COLO668 (cell line): Measurements from ENCODE around the gene CRAMP1.

ENCODE experiments used
- DNase-seq: peaks from one replicate; lab custom pipeline; 2025; ENCODE audit not compliant: unreplicated experiment; lab: John Stamatoyannopoulos, UW

Gene CRAMP1

DNA sequence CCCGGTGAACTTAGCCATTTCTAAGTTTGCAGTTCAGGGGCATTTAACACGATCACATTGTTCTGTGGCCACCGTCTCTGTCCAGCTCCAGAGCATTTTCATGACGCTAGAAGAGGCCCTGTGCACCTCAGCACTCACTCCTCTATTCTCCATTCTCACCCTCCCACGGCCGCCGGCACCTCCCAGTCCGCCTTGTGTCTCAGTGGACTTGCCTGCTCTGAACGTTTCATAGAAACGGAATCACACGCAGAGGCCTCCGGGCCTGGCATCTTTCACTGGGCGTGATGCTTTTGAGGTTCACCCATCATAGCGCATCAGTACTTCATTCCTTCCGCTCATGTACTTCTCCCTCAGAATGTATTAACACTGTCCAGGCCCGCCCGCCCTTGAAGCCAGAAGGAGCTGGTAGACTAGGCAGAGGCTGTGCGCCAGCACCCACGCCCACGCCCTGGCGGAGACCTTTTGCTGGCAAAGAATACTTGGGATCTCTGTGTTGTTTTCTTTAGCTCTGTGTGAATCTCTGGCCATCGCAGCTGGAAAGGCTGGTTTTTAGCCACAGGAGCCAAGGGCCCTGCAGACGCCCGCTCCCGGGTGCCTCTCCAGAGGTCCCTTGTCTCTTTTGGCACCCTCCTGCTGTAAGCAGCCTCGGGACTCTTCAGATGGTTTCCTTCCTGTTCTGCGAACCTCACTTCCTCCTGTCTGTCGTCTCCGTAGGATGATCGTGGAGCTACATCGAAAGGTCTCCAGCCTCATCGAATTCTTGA, 42.5 kb downstream of the CRAMP1 start:
- no peak for DNase-seq

DNA sequence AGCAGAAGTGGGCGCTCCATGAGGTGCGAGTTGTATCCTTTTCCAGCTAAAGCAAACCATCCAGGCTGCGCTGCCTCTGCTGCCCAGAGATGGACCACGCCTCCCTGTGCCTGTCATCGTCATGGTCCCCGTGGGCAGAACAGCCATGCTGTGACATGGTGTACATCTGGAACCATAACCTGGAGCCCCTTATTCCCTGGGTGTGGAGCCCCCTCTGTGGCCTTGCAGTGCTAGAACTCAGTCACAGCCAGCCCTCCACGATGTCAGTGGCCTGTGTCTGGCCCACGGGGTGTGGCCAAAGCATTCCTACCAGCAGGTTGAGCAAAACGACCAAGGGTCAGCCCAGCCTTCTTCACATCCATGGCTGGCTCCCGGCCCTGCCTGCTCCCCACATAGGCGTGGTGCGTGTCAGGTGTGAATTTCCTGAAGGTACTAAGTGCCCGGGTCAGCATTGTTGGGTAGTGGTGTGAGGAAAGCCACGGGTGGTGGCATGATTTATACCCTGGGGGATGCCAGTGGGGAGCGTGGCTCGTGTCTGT, 43.2 kb downstream of the CRAMP1 start:
- no peak for DNase-seq

DNA sequence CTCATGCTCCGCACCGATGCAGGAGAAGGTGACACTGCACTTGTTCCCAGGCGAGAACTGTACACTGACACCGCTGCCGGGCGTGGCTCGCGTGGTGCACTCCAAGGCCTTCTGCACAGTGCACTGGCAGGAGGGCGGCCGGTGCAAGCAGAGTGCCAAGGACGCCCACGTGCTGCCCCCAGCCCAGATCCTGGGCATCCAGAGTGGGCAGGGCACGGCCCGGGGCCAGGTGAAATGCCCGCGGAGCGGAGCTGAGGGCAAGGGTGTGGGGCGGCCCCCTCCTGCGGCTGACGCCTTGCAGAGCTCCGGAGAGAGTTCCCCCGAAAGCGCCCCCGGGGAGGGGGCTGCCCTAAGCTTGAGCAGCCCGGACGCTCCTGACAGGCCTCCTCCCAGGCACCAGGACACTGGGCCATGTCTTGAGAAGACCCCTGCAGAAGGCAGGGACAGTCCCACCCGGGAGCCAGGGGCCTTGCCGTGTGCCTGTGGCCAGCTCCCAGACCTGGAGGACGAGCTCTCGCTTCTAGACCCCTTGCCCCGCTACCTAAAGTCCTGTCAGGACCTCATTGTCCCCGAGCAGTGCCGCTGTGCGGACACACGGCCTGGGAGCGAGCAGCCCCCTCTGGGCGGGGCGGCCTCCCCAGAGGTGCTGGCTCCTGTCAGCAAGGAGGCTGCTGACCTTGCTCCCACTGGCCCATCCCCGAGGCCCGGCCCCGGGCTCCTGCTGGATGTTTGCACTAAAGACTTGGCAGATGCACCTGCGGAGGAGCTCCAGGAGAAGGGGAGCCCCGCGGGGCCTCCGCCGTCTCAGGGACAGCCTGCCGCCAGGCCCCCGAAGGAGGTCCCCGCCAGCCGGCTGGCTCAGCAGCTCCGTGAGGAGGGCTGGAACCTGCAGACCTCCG, 44.0 kb downstream of the CRAMP1 start:
- no peak for DNase-seq

DNA sequence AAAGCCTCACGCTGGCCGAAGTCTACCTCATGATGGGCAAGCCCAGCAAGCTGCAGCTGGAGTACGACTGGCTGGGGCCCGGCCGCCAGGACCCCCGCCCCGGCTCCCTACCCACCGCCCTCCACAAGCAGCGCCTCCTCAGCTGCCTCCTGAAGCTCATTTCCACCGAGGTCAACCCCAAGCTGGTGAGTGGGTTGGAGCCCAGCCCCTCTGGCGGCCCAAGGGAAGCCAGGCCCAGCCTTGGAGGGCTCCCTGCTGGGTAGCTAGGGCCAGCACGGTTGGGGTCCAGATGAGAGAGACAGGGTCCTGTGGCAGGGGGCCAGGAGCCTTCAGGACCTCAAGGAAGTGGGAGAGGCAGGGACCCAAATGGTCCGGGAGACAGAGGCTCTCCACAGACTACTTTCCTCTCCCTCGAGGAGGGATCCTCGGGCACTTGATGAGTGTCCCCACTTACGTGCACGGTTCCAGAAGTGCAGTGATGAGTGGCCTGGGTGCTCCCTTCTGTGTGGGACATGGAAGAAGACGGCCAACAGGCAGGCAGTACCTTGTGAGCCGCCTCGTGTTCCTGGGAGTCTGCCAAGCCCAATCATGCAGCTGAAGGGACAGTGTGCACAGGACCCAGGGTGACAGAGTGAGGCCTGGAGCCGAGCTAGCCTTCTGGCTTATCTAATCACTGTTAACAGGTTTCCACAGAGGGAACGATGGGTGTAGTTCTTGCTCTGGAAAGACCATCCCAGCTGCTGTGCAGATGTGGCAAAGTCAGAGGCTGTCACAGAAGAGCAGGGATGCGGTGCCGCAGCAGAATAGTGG, 44.9 kb downstream of the CRAMP1 start:
- DNase-seq: no peak

DNA sequence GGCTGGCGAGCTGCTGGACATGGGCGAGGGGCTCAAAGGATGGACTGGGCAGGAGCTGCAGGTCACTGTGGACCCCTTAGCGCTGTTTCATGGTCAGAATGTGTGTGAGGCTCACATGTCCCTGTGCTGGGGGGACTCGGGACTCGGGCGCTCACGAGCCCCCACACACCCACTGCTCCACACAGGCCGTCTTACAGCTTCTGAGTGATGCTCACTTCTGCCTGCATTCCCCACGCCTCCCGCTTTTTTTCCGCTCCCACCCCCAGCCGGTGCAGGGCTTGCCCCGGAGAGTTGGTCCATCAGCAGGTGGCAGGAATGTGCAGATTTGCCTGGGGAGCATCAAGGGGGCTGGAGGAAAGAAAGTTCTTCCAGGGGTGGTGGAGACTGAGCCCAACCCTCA, 45.7 kb downstream of the CRAMP1 start:
- DNase-seq: no peak

DNA sequence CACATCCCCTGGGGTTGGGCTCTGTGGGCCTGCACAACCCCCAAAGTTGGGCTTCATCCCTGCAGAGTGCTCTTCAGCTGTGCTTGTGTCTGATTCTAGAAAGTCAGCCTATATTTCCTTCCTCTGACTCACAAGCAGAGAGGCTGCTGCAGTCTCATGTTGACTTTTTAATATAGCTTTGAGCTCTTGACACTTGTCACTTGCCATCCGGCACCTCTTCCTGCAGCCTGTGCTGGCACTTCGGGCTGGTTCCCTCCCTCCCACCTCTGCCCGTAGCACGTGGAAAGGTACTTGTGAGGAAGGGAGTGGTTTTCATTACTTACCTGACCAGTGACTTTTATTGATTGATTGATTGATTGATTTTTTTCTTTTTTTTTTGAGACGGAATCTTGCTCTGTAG, 46.9 kb downstream of the CRAMP1 start:
- DNase-seq: no peak

DNA sequence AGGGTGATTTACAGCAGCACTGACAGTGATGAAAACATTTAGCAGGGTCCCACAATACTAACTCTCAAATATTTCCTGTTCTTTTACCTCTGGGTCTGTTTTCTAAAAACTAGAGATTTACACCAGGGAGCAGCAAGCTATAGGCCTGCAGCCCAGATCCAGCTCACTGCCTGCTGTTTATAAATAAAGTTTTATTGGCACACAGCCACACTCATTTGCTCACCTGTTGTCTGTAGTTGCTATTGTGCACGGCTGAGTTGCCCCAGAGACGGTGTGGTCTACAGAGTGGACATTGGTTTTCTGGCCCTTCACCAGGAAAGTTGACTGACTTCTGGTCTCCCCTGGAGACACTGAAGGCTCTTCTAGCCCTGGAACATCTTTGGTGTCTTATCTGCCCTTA, 49.7 kb downstream of the CRAMP1 start:
- no peak for DNase-seq

DNA sequence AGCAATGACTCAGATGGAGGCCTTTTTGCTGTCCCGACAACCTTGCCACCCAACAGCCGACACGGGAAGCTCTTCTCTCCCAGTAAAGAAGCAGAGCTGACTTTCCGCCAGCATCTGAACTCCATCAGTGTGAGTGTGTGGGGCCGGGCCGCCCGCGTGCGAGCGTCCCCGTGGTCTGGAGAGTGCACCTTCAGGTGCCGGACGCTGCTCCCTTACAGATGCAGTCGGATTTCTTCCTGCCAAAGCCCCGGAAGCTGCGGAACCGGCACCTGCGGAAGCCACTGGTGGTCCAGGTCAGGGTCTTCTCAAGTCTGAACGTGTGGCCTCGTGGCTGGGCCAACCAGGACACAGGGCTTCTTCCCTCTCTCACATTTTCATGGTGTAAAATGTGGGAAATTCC, 50.4 kb downstream of the CRAMP1 start:
- no peak for DNase-seq

DNA sequence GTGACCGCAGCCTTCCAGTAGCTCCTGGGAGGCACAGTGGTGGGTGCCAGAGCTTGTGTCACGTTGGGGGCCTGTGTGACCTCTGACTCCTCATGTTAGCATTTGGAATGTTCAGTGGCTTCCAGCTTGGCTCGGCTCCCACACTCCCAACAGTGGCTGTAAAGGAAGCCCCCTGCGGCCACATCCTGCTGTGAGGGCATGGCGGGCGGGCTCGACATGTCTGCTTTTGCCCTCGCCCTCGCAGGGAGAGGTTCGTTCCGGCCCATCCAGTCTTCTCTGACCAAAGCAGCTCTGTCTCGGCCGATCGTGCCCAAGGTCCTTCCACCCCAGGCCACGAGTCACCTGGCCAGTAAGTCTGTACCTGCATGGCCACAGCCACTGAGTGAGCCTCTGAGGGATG, 53.7 kb downstream of the CRAMP1 start:
- no peak for DNase-seq

DNA sequence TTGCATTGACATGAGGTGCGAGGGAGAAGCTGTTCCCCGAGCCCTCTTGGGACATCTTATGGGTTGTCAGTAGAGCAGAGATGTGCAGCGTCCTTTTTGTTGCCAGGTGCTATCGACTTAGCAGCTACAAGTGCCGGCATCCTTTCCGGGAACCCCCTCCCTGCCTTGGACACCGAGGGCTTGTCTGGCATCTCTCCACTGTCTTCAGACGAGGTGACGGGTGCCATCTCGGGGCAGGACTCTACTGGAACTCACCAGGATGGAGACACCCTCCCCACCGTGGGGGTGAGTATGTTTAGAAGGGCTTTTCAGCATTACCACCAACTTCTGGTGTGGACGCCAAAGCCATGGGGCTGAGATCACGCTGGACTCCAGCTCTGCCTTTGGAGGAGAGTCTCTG, 54.2 kb downstream of the CRAMP1 start:
- DNase-seq: no peak

DNA sequence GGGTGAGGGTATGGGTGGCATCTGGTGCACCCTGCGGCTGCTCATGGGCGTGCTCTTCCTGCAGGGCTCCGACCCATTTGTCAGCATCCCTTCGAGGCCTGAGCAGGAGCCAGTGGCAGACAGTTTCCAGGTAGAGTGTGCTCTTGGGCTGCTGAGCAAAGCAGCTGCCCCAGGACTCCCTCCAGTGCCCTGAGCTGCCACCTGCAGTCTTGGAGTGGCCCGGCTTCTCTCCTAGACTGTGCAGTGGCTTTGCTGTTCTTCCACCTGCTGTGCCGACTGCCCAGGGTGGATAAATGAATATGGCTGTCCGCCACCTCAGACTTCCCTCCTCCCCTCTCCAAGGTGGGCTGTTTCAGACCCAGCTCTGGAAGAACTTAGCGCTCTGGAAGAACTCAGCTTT, 55.1 kb downstream of the CRAMP1 start:
- DNase-seq: no peak

DNA sequence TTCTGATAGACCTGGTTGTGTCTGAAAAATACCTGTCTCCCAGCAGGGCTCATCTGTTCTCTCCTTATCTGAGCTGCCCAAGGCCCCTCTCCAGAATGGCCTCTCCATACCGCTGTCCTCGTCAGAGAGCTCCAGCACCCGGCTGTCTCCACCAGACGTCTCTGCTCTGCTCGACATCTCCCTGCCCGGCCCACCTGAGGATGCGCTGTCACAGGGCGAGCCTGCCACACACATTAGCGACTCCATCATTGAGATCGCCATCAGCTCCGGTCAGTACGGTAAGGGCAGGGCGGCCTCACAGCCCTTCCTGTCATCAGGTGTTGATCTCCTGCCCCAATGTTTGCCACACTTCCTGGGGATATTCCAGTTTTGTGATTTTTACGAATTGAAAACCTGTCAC, 55.8 kb downstream of the CRAMP1 start:
- no peak for DNase-seq

DNA sequence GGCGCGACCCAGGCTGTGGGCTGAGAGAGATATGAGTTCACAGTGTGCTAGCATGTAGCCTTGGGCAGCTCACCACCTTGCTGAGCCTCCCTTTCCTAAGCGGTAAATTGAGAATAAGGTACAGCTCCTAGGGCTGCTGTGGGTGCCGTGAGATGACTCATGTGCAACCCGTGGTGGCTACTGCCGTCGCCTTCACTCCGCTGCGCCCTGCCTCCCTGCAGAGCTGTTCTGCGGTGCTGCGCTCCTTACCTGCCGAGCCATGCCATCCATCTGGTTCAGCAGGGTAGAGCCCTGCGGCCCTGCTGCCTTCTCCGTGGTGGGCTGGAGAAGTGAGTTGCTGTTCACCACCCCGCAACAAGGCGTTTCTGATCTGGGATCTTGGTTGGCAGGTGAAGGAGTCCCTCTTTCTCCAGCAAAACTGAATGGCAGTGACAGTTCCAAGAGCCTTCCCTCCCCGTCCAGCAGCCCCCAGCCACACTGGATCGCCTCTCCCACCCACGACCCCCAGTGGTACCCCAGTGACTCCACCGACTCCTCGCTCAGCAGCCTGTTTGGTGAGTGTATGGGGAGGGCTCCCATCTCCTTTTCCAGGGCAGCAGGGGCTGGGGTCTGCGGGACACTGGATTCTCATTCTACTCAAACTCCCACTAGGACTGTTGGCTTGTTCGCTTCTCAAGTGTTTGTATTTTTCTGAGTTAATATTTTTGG, 56.6 kb downstream of the CRAMP1 start:
- no peak for DNase-seq

DNA sequence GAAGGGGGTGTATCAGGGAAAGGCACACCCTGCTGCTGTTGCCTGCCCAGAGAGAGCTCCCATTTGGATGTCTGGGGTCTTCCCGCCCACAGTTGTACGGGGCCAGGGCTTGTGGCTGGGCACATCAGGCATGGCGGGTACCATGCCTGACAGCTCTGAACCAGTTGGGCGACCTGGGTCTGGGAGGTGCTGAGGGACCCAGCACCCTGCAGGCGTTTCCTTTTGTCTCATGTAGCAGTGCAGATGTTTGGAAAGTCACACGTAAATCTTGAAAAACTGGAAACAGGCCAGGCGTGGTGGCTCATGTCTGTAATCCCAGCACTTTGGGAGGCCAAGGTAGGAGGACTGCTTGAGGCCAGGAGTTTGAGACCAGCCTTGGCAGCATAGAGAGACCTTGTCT, 57.5 kb downstream of the CRAMP1 start:
- DNase-seq: no peak

DNA sequence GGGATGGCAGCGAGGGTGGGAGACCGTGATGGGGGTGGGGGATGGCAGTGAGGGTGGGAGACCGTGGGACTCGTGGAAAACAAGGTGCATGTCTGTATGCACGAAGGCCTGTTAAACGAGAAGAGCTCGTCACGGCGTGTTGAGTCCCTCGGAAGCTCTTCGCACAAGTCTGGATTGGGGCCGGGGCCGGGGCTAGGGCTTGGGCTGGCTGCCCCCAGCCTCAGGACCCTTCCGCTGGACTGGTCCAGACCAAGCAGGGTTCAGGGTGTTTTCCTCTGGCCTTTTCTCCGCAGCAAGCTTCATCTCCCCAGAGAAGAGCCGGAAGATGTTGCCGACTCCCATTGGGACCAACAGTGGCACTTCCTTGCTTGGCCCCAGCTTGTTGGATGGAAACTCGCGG, 58.2 kb downstream of the CRAMP1 start:
- DNase-seq: no peak

DNA sequence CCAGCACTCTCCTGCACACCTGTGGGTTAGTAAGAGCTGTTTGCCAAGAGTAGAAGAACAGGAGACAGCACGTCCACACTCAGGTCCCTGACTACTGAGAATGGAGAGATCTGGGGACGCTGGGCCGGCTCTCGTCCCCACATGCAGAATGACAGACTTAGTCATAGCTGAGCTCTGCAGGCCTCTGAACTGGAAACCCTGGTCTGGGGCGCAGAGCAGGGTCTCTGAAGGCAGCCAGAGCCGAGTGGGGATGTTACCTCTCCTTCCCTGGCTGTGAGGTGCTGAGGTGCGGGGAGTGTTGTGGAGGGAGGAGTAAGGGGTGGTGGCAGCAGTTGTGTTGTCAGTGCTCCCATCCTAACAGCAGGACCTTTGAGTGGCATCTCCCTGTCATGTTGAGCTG, 58.7 kb downstream of the CRAMP1 start:
- no peak for DNase-seq

DNA sequence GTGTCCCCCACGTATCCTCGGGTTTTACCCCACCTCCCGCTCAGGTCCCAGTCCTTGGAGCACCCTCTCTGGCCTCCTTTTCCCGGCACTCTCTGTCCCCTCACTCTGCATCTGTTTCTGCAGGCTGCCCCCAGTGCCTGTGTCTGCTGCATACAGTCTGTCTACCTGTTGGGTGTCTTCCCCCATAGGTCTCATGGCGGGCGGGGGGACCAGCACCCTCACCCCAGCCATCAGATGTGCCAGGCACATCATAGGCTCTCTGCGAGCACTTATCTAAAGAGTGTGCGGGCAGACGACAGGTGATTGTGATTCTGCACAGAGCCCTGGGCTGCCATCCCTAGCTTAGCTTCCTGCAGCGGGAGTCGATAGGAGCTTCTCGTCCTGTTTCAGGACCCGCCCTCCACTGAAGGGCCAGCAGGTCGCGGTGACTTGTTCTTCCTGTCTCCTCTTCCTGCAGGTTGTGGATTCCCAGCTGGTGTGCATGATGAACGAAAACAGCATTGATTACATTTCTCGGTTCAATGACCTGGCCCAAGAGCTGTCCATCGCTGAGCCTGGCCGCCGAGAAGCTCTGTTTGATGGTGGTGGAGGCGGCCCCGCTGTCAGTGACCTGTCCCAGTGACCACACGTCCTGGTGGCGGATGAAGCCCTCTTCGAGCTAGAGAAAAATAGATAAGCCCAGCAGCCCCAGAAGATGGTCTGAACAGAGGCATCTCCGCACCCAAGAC, 61.4 kb downstream of the CRAMP1 start:
- DNase-seq: no peak

DNA sequence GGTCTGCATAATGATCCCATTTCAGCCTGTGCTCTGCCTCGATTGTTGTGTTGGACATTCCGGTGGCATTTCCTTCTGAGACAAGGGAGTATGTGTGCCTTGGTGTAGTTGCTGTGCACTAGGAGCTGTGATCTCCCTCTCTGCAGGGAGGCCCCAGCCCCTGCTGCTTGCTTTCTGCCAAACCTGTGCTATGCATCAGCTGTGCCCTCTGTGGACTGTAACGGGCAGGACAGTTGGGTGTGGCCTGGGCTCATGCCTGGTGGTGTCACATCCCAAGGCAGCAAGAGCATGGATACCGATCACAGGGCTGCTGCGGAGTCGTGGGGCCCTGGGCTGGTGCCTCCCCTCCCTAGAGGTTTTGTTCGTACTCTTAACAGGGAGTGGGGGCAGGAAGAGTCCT, 62.1 kb downstream of the CRAMP1 start:
- DNase-seq: no peak

DNA sequence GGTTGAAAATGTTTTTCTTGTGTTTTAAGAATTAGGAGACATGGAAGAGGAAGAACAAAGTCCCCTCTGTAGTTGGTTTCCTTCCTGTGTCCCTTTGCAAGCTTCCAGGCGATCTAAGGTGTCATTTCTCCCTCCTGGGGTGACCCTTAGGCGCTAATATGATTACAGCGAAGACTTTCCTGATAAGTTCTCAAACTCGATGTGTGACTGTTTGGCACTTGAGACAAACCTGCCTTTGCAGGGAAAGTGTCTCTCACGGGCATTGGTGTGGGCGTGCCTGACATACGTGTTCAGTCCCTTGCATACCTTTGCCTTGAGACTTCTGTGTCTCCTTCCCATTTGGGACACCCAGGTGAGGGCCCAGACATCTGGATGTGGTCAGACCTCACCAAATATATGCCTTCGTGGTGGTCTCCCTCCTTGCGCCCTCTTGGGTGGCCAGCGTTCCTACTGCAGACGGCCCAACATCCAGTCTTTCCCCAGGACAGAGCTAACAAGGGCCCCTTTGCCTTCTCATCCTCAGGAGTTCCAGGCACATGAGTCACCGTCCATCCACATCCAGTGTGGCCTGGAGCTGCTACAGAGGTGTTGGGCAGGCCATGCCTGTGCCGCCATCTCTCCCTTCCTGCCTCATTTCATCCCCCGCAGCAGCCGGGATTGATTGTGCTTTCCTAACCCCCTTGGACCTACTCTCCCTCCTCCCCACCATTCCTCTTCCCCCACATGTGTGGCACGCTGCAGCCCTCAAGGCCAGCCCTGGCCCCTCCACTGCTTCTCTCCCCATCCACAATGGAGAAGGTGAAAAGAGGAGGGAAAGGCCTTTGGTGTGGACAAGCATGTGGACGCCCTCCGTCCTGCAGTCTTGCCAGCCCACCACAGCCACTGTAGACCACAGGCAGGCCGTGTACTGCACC, 62.8 kb downstream of the CRAMP1 start:
- no peak for DNase-seq
